ENCODE data around the gene RTL5.

- TF ChIP-seq, protein P1, sequence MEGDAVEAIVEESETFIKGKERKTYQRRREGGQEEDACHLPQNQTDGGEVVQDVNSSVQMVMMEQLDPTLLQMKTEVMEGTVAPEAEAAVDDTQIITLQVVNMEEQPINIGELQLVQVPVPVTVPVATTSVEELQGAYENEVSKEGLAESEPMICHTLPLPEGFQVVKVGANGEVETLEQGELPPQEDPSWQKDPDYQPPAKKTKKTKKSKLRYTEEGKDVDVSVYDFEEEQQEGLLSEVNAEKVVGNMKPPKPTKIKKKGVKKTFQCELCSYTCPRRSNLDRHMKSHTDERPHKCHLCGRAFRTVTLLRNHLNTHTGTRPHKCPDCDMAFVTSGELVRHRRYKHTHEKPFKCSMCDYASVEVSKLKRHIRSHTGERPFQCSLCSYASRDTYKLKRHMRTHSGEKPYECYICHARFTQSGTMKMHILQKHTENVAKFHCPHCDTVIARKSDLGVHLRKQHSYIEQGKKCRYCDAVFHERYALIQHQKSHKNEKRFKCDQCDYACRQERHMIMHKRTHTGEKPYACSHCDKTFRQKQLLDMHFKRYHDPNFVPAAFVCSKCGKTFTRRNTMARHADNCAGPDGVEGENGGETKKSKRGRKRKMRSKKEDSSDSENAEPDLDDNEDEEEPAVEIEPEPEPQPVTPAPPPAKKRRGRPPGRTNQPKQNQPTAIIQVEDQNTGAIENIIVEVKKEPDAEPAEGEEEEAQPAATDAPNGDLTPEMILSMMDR (IDR thresholded peaks at IDR 0.05), result no peak
- no peak for TF ChIP-seq POLR2A (IDR thresholded peaks at IDR 0.05)
- no peak for TF ChIP-seq EP300 (IDR thresholded peaks at IDR 0.05)
- TF ChIP-seq POLR2AphosphoS5 (IDR thresholded peaks at IDR 0.05), result no peak
Measured at GRCh38 chrX:72086995-72087394, 44.7 kb downstream of the RTL5 start.

All from upper lobe of left lung (tissue), 4 donors.